ENCODE measurements around the gene HDAC4. TPM values are rescaled to one million over a fixed set of nuclear protein-coding genes. Genes with fewer than 3 reads are reported as not detected.

HDAC4 gene
- total RNA-seq, 1 donor from 2014 or later, result 18.3 TPM

DNA sequence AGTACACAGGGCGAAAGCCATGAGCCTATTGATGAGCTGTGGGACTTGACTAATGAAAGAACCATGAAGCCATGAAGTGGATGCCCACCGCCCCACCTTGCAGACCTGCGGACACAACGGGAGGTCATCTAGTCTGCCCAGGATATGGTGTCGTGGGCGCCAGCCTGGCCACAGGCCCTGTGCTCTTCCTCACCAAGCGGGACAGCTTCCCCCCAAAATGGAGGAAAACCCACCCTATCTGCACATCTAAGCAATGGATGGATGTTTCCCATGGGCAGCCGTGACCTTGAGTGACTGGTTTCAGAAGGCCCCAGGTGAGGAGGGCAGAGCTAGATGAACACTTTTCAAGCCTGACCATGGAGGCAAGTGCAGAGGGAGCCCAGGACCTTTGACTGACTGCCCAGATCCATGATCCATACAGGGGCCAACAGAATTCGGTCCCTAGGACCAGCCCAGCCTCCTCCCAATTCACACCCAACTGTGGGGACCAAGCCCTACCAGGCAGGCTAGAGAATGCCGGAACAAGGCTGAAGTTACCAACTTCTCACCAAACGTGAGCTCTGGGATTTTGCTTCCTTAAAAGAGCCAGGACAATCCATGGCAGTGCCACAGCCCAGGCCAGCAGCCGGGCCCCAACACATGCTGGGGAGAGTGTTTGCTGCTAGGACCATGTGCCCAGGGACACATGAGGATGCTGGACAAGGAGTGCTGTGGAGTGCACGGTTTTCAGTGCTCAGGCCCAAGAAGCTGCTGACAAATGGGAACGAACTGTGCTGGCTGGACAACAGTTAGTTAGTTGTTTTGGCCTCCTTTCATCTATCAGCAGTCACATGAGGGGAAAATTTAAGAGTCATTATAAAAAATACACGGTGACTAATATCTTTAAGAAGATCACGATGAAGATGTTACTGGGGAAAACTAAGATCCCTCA lies 249.4 kb downstream of the HDAC4 start:
- DNase-seq (ENCODE audit: extremely low read depth, low read depth, low spot score), result no peak

DNA sequence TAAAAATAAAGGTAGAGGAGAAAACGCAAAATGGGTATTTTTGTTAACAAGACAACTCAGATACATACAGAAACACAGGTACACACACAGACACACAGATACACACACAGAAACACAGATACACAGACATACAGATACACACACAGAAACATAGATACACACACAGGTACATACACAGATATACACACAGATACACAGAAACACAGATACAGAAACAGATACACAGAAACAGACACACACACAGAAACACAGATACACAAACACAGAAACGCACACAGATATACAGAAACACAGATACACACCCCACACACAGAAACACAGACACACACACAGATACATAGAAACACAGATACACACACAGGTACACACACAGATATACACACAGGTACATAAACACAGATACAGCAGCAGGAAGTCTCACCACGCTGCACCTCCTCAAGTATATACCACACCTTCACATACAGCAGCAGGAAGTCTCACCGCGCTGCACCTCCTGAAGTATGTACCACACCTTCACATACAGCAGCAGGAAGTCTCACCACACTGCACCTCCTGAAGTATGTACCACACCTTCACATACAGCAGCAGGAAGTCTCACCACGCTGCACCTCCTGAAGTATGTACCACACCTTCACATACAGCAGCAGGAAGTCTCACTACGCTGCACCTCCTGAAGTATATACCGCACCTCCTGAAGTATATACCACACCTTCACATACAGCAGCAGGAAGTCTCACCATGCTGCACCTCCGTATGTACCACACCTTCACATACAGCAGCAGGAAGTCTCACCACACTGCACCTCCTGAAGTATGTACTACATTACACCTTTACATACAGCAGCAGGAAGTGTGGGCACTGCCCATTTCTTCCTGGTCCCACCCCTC lies 250.5 kb downstream of the HDAC4 start:
- no peak for DNase-seq (ENCODE audit: extremely low read depth, low read depth, low spot score)

DNA sequence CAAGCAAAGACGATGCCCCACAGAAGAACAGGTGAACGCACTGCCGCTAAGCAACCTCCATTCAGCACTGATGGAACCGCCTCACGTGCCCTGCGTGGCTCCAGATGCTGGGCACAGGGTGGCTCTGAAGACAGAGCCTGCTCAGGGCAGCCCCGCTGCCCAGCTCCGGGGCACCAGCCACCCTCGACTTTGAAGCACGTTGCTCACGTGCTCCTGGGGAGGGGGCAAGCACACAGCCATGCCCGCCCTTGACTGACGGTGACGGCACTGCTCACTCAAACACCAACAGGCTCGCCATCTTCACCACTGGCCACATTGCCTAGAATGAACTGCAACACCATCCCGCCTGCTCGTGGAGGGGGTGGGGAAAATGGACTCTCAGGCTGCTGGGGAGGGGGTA lies 251.3 kb downstream of the HDAC4 start:
- DNase-seq (ENCODE audit: extremely low read depth, low read depth, low spot score), result no peak

DNA sequence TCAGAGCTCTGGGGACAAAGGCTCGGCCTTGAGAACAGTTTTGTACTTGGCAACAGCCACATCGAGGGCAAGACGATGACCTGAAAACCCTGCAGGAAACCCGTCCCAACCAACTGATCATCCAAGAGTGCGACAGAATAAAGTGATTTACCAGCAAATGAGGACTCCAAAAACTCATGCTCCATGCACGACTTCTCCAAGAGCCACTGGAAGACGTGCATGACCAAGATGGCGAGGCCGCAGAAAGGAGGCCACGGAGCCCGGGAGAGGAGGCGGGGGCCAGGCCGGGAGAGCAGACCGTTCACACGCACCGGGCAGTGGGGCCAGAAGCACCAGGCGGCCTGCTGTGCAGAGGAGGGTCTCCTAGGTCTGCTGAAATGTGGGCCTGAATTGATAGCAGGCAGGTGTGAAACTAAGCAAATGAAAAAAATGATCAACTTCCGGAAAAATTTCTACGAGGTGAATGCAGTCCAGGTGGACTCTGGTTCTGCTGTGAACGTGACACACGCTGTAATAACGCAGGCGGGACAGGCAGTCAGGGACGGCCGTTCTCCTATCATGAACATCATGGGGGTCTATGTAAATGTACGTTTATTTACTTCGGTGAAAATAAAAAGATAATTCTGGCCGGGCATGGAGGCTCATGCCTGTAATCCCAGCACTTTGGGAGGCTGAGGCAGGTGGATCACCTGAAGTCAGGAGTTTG lies 252.2 kb downstream of the HDAC4 start:
- no peak for DNase-seq (ENCODE audit: extremely low read depth, low read depth, low spot score)

DNA sequence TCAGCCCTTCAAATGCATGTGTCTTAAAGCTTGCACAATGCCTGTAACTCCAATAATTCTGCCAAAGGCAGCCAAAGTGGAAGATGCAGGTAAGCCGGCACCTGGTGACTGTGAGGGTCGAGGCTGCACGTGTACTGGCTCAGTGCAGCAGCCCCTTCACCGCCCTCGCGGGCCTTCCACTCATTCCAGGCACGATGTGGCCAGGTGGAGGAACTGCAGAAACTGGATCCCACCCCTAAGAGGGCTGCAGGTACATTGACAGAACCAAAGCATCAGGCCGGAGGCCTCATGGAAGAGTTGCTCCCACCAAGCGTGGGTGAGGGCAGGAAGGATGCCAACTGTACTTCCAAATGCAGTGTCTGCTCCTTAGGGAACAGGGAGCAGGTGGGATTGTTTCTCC lies 253.4 kb downstream of the HDAC4 start:
- no peak for DNase-seq (ENCODE audit: extremely low read depth, low read depth, low spot score)

DNA sequence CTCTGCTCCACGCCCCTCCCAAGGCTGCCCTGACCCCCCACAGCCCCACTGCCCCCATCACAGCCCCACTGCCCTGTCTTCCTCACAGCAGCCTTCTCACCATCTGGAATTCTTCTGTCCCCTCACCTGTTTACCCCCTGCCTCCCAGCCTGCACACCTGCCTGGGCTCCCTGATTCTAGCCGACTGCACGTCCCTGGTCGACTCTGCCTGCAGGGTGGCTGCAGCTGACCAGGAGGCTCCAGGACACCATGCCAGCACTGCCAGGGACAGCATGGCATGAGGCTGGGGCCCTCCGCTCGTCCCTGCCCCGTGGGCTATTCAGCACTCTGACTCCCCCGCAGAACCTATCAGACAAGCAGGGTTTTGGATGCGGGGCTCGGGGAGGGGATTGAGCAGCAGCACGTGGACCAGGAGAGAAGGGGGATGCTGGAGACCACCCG lies 254.1 kb downstream of the HDAC4 start:
- no peak for DNase-seq (ENCODE audit: extremely low read depth, low read depth, low spot score)

DNA sequence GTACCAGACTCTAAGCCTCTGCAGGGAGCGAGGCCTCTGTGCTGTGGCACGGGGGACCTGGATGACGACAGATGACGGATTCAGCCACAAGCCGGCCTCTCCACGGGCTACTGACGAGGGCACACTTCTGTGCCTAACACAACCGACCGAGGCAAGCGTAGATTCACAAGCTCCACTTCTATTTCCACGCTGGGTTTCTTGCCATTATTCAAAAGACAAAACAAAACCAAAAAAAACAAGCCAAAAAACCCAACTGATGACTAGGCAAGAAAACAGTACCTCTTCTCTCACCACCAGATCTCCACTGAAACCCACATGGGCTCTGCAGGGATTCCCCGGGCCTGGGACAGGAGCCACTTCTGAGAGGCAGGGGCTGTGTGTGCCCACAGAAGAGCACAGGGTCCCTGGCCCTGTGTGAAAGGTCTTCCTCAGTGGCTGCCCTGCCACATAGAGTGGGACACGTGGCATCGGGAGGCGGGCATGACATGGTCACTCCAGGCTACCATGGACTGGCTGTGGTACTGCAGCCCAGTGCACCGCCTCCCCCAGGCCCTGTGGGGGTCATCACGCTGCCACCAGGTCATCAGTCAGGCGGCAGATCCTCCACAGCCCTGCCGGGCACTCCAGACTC lies 254.7 kb downstream of the HDAC4 start:
- DNase-seq (ENCODE audit: extremely low read depth, low read depth, low spot score), result no peak

DNA sequence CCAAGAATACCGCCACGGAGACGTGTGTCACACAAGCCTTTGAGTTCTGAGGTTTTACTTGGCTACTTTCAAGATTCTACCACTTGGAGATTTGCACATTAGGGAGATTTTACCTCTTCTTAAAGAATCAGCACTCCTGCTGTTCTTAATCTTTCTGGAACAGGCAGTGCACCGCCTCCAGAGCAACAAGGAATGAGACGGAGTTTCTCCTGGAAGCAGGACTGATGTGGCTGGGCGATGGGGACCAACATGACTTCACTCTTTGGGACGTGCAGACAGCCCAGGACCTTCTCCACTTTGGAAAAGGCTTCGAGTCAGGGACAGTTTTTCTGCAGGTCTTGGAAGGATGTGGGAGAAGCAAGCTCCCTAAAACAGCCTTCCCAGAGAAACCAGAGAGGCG lies 255.2 kb downstream of the HDAC4 start:
- no peak for DNase-seq (ENCODE audit: extremely low read depth, low read depth, low spot score)

DNA sequence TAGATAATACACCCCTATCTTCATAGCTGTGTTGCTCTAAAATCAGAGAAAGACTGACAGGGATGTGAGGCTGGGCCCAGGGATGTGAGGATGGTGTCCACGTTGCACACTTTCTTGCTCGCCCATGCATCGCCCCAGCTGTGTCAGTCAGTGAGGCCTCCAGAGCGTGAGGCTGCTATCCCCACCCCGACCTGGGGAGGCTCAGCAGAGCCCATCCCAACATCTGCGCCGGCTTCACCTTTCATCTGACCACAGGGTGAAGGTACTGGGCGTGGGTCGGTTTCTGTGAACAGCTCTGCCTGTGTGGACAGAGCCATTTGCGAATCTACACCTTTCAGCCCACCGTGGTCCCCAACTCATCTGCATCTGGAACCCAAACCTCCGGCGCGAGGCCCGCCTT lies 255.7 kb downstream of the HDAC4 start:
- DNase-seq (ENCODE audit: extremely low read depth, low read depth, low spot score), result no peak

DNA sequence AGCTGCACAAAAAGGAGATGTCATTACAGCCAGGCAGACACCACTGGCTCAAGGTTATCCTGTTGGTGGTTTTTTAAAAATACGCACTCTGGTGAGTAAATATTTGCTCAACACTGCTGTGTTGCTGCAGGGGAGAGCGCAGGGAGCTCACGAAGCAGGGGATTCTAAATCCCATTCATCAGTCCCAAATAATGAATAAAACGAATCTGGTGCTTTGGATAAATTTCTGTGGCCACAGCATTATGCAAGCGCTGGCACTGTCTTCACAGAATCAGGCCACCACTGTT lies 256.2 kb downstream of the HDAC4 start:
- DNase-seq (ENCODE audit: extremely low read depth, low read depth, low spot score), result no peak

DNA sequence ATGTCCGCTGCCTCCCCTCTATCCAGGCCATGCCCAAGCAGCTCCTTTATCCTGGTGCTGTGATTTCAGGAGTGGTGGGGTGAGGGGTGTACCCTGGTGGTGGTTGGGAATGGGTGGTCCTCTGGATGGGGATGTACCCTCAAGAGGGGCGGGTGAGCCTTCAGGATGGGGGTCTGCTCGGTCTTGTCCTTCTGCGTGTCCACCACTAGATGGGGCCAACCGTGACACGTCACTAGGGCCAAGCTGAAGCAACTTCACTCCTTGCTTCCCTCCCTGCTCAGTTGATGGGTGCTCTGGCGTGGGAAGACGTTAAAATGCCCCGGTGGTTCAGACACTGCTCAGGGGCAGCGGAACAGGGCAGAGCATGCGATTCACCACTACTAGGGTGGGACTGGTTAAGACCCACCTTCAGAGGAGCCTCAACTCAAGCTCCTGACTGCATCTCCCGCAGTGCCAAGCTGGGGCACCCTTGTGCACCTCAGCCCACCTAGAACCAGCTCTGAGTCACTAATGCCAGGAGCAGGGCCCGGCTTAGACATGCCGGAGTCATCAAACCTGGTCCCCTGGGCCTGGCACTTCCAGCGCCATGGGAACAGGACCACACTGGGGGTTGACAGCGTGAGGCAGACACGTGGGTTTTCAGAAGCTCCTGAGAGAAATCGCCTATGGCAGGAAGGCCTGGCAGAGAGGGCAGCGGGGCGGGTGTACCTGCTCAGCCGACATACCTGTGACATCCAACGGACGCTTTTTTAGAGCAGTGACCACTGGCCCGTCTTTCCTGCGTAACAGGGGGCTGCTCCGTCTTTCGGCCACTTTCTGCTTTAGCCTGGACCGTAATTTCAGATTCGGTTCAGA lies 256.7 kb downstream of the HDAC4 start:
- DNase-seq (ENCODE audit: extremely low read depth, low read depth, low spot score), result no peak

DNA sequence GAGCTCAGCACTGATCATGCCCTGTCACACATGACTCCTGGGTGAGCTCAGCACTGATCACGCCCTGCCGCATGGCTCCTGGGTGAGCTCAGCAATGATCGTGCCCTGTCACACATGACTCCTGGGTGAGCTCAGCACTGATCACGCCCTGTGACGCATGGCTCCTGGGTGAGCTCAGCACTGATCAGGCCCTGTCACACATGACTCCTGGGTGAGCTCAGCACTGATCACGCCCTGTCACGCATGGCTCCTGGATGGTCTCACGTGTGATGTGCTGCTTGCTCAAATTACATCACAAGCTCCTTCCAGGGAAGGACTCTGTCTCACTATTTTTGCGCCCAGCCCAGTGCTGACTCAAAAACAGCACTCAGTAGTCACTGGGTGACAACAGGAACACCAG lies 258.0 kb downstream of the HDAC4 start:
- DNase-seq (ENCODE audit: extremely low read depth, low read depth, low spot score), result no peak

DNA sequence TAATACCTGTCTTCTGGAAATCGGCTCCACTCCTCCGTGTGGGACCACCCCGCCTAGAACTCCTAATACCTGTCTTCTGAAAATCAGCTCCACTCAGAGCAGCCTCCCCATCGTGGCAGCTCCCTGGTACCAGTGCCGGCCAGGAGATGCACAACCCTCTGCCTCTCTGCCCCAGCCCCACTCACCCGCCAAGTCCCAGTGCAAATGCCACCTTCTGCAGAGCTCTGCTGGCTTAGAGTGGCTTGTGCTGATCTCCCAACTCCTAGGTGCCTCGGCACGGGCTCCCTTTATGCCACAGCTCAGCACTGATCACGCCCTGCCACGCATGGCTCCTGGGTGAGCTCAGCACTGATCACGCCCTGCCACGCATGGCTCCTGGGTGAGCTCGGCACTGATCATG lies 258.5 kb downstream of the HDAC4 start:
- no peak for DNase-seq (ENCODE audit: extremely low read depth, low read depth, low spot score)

DNA sequence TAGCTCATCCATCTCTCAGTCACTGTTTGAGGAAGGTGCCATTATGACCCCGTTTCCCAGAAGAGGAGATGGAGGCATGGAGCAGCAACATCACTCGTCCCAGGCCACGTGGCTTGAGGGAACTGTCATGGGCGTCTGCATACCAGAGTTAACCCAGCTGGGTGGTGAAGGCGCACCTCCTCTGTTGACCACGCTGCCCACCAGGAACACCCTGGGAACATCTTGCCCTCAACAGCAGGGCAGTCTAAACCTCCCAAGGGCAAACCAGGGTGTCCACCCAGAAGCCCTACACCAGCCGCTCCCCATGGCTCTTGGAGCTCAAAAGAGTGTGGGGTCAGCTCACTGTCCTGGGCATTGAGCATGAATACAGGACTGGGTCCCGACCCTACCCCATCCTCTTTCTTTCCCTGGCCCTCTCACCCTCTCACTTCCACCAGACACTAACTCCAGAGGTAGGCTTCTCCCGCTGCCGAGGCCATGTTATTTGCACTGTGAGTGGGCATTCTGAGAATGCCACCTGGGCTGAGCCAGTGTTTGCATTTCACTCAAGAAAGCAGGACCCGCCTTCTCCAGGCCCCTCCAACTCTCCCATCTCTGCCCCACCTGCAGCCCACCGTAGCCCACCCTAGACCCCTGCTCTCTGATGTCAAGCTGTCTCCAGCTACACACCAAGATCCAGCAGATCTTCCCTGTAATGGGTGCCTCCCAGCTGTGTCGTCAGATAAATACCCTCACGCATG lies 259.6 kb downstream of the HDAC4 start:
- no peak for DNase-seq (ENCODE audit: extremely low read depth, low read depth, low spot score)

DNA sequence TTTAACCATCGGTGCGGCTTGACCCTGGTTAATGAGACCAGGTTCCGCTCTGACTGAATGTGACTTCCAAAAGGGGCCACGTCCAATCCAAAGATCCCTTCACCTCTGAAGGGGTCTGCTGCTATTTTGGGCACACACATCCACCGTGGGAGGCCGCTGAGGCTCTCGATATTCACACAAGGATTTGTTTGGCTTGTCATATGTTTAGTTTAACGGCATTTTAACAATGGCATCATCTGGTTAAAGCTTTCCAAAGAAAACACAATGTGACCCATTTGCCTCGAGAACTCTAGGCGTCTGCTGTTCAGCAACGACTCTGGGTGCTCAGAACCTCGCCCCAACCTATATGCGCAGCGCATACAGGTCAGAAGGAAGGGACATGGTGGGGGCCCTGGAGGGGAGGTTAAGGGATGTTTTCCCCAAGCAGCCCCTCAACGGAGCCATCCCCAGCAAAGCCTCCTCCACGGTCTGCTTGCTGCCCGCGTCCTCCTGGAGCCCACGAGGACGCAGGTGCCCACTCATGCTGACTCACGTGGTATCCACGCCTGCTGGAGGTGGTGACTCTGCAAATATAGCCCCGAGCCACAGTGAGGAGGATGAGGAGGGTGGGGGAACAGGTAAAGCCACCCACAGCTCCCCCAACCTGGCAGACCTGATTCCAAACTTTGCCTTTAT lies 260.3 kb downstream of the HDAC4 start:
- DNase-seq (ENCODE audit: extremely low read depth, low read depth, low spot score), result no peak

DNA sequence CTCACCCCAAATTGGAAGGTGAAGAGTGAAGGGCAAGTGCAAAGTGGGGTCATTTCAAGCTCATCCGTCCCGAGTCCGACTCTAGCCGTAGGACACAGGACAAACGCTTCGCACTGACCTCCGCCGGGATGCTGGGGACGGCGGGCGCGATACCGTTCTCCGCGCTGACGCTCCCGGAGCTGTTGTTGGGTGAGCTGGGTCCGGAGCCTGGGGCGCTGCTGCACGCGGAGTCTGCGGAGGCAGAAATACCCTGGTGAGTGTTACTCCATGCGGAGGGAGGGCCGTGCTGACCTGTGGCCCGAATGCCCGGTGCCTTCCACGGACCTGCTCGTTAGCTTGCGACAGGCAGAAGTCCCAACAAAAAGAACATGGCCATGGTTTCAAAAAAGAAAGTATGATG lies 261.3 kb downstream of the HDAC4 start:
- no peak for DNase-seq (ENCODE audit: extremely low read depth, low read depth, low spot score)

DNA sequence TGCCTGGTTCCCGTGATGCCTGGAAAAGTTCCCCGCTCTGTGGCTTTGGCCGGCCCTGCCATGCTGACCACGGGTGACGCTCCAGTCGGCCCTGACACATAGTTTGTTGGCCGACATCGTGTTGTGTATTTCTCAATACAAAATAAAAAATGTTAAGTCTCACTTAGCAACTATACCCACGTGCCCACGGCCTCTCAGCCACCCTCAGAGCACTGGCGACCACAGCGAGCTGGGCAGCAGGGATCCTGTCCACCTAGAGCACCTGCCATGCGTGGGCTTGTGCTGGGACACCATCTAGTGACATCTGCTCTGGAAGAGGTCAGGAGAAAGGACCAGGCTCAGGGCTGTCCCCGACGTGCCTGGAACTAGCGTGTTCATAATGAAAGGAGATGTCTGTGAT lies 261.7 kb downstream of the HDAC4 start:
- no peak for DNase-seq (ENCODE audit: extremely low read depth, low read depth, low spot score)

DNA sequence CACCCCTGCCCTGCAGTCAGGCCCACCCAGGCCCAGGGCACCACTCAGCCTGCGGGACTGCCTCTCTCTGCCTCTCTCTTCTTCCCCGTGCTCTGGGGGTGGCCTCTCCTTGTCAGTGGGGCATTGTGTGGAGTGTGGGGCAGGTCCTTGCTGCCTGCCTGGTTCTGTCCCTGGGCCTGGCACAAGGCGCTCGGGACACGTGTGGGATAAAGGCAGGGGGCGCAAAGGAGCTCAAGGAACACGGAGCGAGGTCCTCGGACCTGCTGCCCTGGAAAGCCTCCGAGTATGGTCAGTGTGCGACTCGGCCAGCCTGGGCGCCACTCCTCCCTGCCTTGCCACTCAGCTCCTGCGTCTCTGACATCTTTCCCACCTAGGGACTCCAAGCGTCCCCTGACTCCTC lies 262.2 kb downstream of the HDAC4 start:
- DNase-seq (ENCODE audit: extremely low read depth, low read depth, low spot score), result no peak

DNA sequence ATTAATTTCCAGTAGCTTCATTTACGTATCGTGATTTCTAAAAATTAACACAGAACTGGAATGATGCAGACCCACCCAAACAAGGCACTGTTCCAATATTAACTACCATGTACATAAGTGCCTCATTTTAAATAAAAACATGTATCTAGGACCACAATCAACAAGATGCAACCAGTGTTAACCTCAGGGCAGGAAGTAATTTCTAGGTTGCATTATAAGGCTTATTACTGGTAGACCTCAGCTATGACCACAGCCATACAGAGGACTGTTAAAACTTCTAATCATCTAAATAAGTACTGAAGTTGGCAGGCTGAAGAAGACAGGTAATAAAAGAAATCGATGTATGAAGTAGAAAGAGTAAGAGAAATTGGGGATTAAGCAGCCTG lies 262.9 kb downstream of the HDAC4 start:
- DNase-seq (ENCODE audit: extremely low read depth, low read depth, low spot score), result no peak

All from glomerular endothelial cell (primary cell).